CD4-positive, alpha-beta T cell treated with Interleukin-10 for 1 hour (primary cell): ENCODE measurements around the gene DSG1.
"Not testable (repeated sequence)": the region's sequence is repeated elsewhere in the genome, so short reads cannot be mapped to it uniquely, and the experiment has no call there.

Experiments
- DNase-seq: peaks from one replicate; pipeline ENCODE4 v3.0.0-alpha.2; 2020

Gene DSG1

GRCh38 chr18:31317860-31318259 lies at the start of gene DSG1:
Gene DSG1 (plus strand): TSS chr18:31318160. CDS start chr18:31318301, 141 bp downstream.
- no peak for DNase-seq

GRCh38 chr18:31268985-31269406 lies 49.0 kb upstream of the DSG1 start:
- no peak for DNase-seq

- DNase-seq = no peak
Observed at GRCh38 chr18:31269566-31269965, 48.4 kb upstream of the DSG1 start.

- DNase-seq = no peak
Observed at GRCh38 chr18:31270578-31270977, 47.4 kb upstream of the DSG1 start.

DNA sequence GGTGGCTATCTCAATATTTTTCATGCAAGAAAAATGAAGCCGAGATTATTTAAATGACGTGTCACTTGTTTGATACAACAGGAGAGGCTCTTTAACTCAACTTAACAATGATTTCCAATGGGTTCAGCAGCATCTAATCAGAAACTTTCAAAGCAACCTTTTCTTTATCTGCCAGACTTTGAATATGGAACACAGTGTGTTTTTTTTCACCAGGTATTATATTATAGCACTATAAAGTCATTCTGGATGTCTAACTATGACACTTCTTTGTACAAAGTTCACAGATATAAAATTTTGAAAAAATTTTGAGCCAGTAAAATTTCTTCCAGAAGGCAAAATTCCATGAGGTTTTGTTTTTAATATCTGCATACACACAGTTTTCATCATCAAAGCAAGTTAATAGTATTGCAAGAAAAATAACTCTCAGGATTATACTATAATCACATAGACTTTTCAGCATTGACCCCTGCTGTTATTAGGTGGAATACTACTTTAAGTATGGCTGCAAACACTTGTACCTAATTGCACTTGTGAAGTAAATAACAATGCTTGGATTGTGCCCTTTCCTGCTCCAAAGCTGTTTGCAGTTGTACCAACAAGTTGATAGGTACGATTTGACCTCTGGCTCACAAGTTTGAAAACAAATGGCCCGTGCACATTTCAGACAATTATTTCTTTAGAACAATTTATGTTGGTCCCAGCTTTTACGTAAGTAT lies 44.0 kb upstream of the DSG1 start:
- DNase-seq = no peak

- DNase-seq = no peak
Observed at GRCh38 chr18:31274931-31275330, 43.0 kb upstream of the DSG1 start.

DNA sequence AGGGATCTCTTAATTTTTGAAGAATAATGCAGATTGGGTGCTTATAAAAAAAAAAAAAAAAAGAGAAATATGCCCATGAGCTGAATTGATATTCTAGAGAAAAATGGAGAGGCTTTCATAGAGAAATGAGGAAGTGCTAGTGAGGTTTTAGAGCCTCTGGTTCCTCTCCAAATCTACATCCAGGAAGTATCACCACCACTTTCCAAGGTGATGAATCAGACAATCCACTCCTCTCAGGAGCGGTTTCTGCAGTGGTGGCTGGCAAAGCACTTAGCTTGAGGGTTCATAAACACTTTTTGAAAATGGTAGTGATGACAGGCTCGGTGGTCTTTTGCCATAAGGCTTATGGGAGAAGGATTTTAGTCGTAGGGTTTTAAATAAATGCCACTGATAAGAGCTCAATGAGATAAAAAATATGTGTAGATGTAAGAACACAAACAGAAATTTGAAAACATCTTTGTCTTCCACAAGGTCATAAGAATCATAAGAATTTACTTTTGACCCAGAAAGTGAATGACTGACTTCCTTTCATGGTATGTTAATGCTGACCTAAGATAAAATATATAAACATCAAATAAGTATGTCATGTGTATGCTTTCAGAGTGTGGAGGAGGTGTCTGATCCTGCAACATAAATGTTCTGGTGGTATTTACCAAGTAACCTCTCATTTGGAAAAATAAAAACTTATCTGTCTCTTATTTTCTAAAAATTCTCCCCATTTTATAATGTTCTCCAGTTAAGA lies 42.1 kb upstream of the DSG1 start:
- no peak for DNase-seq

DNA sequence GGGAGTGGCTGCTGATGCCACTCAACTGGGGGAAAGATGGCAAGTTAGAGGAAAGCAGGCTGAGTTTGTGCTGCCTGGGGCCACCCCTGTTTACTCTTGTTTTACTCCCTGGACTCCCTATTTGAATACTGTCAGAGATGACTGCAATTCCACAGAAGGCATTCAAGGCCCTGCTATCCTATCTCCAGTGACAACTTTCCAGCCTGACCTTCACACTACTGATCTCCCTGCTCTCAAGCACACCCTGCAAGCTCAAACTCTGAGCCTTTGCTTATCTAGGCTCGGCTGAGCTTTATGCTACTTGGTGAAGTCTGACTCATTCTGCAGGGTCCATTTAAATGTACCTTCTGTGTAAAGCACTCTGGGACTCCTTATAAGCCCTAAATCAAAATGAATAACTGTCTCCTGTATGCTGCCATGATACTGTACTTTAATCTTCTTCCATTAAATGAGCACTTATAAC lies 39.3 kb upstream of the DSG1 start:
- DNase-seq = no peak

DNA sequence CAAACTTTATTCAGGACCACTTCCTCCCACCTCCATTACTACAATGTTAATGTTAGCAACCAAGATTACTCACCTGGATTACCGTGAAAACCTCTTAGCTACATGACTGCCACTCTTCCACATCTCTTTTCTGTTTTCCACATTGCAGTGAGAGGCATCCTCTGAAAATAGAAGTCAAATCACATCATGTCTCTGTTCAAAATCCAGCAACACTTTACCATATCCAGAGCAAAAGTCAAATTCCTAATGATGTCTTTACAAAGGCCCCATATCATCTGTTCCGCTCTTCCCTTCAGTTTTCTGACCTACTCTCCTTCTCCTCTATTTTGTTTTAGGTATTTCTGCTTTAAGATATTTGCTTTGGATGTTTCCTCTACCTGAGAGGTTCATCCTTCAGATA lies 37.5 kb upstream of the DSG1 start:
- no peak for DNase-seq

- DNase-seq = no peak
Observed at GRCh38 chr18:31281437-31281836, 36.5 kb upstream of the DSG1 start.

GRCh38 chr18:31289446-31289845 lies 28.5 kb upstream of the DSG1 start:
- not testable (repeated sequence) for DNase-seq

DNA sequence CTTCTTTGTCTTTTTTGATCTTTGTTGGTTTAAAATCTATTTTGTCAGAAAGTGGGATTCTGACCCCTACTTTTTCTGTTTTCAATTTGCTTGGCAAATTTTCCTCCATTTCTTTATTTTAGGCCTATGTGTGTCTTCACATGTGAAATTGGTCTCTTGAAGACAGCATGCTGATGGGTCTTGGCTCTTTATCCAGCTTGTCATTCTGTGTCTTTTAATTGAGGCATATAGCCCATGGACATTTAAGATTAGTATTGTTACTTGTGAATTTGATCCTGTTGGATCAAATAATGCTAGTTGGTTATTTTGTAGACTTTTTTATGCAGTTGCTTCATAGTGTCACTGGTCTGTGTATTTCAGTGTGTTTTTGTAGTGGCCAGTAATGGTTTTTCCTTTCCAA lies 26.3 kb upstream of the DSG1 start:
- no peak for DNase-seq

- DNase-seq = no peak
Observed at GRCh38 chr18:31294199-31294747, 23.7 kb upstream of the DSG1 start.

- no peak for DNase-seq
Observed at GRCh38 chr18:31297248-31297647, 20.7 kb upstream of the DSG1 start.

- DNase-seq = no peak
Observed at GRCh38 chr18:31301201-31301655, 16.7 kb upstream of the DSG1 start.

- DNase-seq = no peak
Observed at GRCh38 chr18:31302991-31303390, 15.0 kb upstream of the DSG1 start.

GRCh38 chr18:31303771-31304170 lies 14.2 kb upstream of the DSG1 start:
- no peak for DNase-seq

DNA sequence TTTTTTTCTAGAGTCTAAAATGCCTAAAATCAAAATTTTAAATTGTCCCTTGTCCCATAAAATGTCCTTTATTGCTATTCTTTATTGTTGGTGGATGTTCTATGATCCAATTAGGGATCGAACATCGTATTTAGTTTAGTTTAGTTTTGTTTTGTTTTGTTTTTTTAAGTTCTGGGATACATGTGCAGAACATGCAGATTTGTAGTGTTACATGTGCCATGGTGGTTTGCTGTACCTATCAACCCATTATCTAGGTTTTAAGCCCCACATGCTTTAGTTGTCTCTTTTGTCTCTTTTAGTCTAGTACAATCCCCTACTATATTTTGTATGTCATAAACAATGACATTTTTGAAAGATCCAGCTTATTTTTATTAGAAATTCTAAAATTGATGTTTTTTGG lies 8.8 kb upstream of the DSG1 start:
- no peak for DNase-seq

GRCh38 chr18:31316974-31317373 lies 986 bp upstream of the DSG1 start:
- no peak for DNase-seq

- no peak for DNase-seq
Observed at GRCh38 chr18:31321719-31322118, 3.8 kb downstream of the DSG1 start.

- DNase-seq = no peak
Observed at GRCh38 chr18:31325051-31325450, 7.1 kb downstream of the DSG1 start.

GRCh38 chr18:31329787-31330438 lies 12.0 kb downstream of the DSG1 start:
- DNase-seq = no peak

GRCh38 chr18:31343454-31343853 lies 25.5 kb downstream of the DSG1 start:
- no peak for DNase-seq
